NT2/D1 (cell line): Measurements from ENCODE around the gene ACTMAP.

ENCODE experiments used
- DNase-seq: peaks from one replicate; pipeline ENCODE4 v3.0.0-alpha.2; 2011; ENCODE audit warnings: low read depth, low spot score
- H3K27me3 ChIP-seq: 2 replicates; pipeline ENCODE4 v1.6.0; 2011; ENCODE audit warnings: mild to moderate bottlenecking; ENCODE audit not compliant: insufficient read length, insufficient read depth
- H3K36me3 ChIP-seq: 2 replicates; pipeline ENCODE4 v1.6.1; 2011; ENCODE audit warnings: mild to moderate bottlenecking, low read length, mixed read lengths; ENCODE audit not compliant: insufficient read depth, insufficient read length
- H3K4me1 ChIP-seq: 2 replicates; pipeline ENCODE4 v1.5.1; 2011; ENCODE audit not compliant: insufficient read depth, insufficient read length
- H3K4me3 ChIP-seq: 2 replicates; pipeline ENCODE4 v1.5.1; 2011; ENCODE audit warnings: low read depth; ENCODE audit not compliant: insufficient read length
- H3K9ac ChIP-seq: 2 replicates; pipeline ENCODE4 v1.6.0; 2011; ENCODE audit warnings: low read depth; ENCODE audit not compliant: insufficient read length
- H3K9me3 ChIP-seq: 2 replicates; pipeline ENCODE4 v1.5.1; 2011; ENCODE audit warnings: mild to moderate bottlenecking, low read length; ENCODE audit not compliant: insufficient read depth
- SUZ12 ChIP-seq: IDR thresholded peaks from 2 replicates; pipeline ENCODE4 v1.6.1; 2011; ENCODE audit not compliant: insufficient read length, insufficient read depth; ENCODE audit errors: extremely low read depth
- YY1 ChIP-seq: IDR thresholded peaks from 2 replicates; pipeline ENCODE4 v1.6.1; 2011; ENCODE audit not compliant: insufficient read length, insufficient read depth
- ZNF274 ChIP-seq: IDR thresholded peaks from 2 replicates; pipeline ENCODE4 v1.6.1; 2011; ENCODE audit warnings: mild to moderate bottlenecking, low read depth, low read length

ACTMAP gene

DNA sequence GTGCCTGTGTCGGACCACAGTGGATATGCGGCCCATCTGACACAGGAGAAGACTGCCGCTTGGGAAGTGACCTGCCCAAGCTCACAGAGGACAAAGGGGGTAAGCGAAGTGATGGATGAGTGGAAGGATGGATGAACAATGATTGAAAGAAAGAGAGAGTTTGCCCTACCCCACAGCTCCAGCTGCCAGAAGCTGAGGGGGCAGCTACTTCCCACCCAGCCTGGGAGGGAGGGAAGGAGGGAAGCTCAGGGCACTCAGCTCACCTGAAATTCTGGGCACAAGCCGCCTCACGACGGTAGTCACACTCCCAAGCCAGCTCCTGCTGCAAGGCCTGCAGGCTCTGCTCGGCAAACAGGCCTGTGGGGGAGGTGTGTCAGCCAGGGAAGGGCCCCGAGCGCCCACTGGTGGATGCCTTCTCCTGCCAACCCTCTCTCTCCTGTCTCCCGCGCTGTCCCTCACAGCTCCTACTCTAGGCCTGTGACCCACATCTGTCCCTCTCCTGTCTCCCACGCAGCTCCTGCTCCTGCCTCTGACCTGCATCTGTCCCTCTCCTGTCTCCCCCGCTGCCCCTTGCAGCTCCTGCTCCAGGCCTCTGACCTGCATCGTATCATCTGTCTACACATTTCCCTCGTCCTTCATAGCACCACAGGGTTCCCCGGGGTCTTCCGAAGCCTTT is 47.8 kb downstream of the ACTMAP start:
- peak overlapping the region; percentile 71 for H3K9ac ChIP-seq

DNA sequence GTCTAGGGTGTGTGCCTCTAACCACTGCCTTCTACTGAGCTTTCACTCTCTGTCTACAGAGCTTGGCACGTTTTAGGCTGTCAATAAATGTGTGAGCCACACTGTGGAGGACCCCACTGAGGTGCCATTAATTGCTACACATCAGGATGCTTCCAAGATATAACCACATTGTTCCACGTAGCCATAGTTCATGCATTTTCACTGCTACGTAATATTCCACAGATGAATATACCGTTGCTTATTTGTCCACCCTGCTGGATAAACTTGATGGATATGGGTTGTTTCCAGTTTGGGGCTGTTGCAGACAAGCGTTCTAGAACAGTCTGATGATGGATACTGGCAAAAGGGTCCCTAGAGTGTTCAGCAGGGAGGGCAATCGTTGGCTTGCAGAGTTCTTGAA is 48.5 kb downstream of the ACTMAP start:
- Histone ChIP-seq H3K9me3 (no peaks in the 10 kb centered on the region), H3K4me3 (no peak overlapping the region), H3K9ac (no peak overlapping the region), H3K4me1 (peaks cover 7% of the 10 kb centered on the region), H3K36me3 (peaks cover 51% of the 10 kb centered on the region), H3K27me3 (no peaks in the 10 kb centered on the region)
- TF ChIP-seq YY1 = no peak
- TF ChIP-seq SUZ12 = no peak
- TF ChIP-seq ZNF274 = no peak
- no peak for DNase-seq

More for the DNA sequence above, 47.8 kb downstream of the ACTMAP start:
- Histone ChIP-seq H3K27me3 (no peaks in the 10 kb centered on the region), H3K9me3 (no peaks in the 10 kb centered on the region), H3K36me3 (peaks cover 49% of the 10 kb centered on the region), H3K4me1 (peaks cover 7% of the 10 kb centered on the region), H3K4me3 (no peak overlapping the region)
- no peak for TF ChIP-seq SUZ12
- DNase-seq = peak; percentile 47

DNA sequence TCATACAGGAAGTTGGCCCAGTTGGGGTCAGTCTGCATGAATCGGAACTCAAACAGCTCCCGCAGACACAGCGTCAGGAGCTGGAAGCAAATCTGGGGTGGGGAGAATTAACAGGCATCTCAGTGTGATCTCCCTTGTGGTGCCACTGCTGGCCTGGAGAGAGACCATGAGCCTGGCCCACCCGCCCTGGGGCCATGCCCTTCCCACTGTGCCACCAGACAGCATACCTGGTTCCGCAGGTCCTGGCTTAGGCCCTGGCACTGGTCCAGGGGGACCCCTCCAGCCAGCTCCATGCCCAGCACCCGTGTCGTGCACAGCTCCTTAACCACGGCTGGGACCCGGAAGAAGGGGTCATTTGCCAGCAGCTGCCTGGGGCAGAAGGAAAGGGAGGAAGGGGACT is 50.2 kb downstream of the ACTMAP start:
- peaks cover 7% of the 10 kb centered on the region for H3K4me1 ChIP-seq
- no peak for DNase-seq
- H3K27me3 ChIP-seq = no peaks in the 10 kb centered on the region
- H3K9ac ChIP-seq = no peak overlapping the region
- no peak overlapping the region for H3K4me3 ChIP-seq
- peaks cover 54% of the 10 kb centered on the region for H3K36me3 ChIP-seq
- TF ChIP-seq ZNF274 (no peak), SUZ12 (no peak), YY1 (no peak)
- H3K9me3 ChIP-seq = no peaks in the 10 kb centered on the region

DNA sequence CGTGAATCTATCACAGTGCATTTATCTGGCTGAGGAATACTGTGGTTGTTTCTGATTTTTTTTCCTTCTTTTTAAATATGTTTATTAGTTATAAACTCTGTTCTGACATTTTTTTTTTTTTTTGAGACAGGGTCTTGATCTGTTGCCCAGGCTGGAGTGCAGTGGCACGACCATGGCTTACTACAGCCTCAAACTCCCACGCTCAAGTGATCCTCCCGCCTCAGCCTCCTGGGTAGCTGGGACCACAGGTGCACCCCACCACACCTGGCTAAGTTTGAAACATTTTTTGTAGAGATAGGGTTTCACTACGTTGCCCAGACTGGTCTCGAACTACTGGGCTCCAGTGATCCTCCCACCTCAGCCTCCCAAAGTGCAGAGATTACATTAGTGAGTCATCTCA is 53.3 kb downstream of the ACTMAP start:
- no peaks in the 10 kb centered on the region for H3K27me3 ChIP-seq
- no peak overlapping the region for H3K9ac ChIP-seq
- TF ChIP-seq SUZ12 (no peak), ZNF274 (no peak), YY1 (no peak)
- H3K36me3 ChIP-seq = peaks cover 50% of the 10 kb centered on the region
- no peak for DNase-seq
- H3K4me1 ChIP-seq = peaks cover 5% of the 10 kb centered on the region
- no peak overlapping the region for H3K4me3 ChIP-seq
- no peaks in the 10 kb centered on the region for H3K9me3 ChIP-seq

DNA sequence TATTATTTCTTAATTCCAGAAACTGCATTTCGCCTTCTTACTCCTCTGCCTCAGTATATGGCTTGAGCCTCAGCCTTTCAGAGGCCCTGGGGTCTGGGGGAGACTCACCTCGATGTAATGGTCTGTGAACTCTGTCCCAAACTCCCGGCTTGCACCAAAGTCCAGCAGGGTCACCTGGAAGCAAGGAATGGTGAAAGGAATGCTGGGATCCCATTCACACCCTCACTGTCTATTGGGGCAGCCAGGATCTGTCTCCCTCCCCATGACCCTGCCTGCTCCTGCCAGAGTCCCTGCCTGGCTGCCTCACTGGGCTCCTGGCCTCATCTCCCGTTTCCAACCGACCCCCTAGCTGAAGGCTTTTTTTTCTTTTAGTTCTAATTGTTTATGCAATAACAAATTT is 54.4 kb downstream of the ACTMAP start:
- TF ChIP-seq YY1 (no peak), ZNF274 (no peak), SUZ12 (no peak)
- peaks cover 11% of the 10 kb centered on the region for H3K4me1 ChIP-seq
- DNase-seq = no peak
- no peaks in the 10 kb centered on the region for H3K27me3 ChIP-seq
- no peaks in the 10 kb centered on the region for H3K9me3 ChIP-seq
- no peak overlapping the region for H3K4me3 ChIP-seq
- no peak overlapping the region for H3K9ac ChIP-seq
- H3K36me3 ChIP-seq = peaks cover 43% of the 10 kb centered on the region

DNA sequence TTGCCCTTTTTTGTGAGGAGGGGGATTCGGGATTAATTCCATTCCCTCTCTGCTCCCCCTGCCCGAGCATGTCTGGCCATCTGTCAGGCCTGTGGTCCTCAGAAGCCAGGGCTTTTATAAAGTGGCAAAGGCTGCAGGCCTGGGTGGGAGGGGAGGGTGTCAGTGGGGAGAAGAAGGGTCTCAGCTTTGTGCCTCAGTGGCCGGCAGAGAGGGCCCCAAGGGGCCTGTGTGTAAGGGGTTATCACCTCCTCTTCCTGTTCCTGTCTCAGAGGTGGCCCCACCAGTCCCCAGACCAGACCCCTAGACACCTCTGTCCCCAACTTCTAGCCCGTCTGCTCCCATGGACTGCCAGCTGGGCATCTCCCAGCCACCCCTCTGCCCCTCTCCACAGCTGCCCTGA is 56.4 kb downstream of the ACTMAP start:
- H3K9me3 ChIP-seq = no peaks in the 10 kb centered on the region
- H3K27me3 ChIP-seq = no peaks in the 10 kb centered on the region
- no peak overlapping the region for H3K4me3 ChIP-seq
- H3K9ac ChIP-seq = no peak overlapping the region
- H3K4me1 ChIP-seq = peaks cover 19% of the 10 kb centered on the region
- peaks cover 34% of the 10 kb centered on the region for H3K36me3 ChIP-seq
- TF ChIP-seq SUZ12 (no peak), ZNF274 (no peak), YY1 (no peak)
- no peak for DNase-seq

DNA sequence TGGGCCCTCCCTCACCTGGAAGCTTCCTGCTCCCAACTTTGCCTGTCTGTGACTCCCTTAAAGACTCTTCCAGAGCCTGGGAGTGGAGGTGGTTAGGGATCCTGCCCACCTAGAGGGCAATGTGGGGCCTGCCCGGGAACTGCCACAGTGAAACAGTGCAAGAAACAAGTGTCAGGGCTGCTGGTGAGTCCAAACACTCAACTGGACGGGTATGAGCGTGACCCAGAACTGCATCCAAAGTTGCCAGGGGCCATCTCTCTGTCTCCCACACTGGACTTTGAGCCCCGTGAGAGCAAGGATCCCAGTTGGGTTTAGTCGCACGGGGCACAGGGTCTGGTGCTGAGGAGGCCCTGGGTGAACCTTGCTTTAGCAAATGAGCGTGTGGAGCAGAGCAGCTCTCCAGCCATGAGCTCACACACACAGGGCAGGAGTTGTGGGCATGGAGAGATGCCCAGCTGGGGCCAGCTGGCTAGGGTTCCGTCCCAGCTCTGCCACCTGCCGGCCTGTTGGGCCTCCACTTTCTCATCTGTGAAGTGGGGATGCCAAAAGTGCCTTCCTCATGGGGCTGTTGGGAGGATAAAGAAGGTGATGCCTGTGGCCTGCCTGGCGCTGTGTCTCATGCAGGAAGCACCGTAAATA is 57.0 kb downstream of the ACTMAP start:
- H3K27me3 ChIP-seq = no peaks in the 10 kb centered on the region
- peaks cover 21% of the 10 kb centered on the region for H3K4me1 ChIP-seq
- H3K36me3 ChIP-seq = peaks cover 31% of the 10 kb centered on the region
- DNase-seq = no peak
- H3K4me3 ChIP-seq = no peak overlapping the region
- H3K9ac ChIP-seq = no peak overlapping the region
- no peaks in the 10 kb centered on the region for H3K9me3 ChIP-seq
- no peak for TF ChIP-seq SUZ12
- TF ChIP-seq YY1 = no peak
- no peak for TF ChIP-seq ZNF274

DNA sequence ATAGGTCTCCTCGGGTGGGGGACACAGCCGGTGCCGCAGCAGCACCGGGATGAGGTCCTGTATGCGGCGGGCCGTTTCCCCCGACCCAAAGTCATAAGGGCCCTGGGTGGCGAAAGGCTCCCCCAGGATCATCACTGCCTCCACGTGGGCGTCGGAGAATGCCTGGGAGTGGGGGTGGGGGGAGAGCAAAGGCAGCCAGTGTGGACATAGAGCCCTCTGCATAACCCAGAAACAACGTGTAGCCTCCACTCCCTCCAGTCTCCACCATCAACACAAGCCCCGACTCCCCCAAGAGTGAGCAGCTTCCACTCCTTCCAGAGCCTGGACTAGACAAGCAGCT is 58.1 kb downstream of the ACTMAP start:
- Histone ChIP-seq H3K4me3 (no peak overlapping the region), H3K9ac (peak overlapping the region; percentile 61), H3K9me3 (no peaks in the 10 kb centered on the region), H3K27me3 (no peaks in the 10 kb centered on the region), H3K4me1 (peaks cover 21% of the 10 kb centered on the region), H3K36me3 (peaks cover 32% of the 10 kb centered on the region)
- no peak for DNase-seq
- TF ChIP-seq YY1 (no peak), SUZ12 (no peak), ZNF274 (no peak)
